Raji (cell line): ENCODE data around the gene LRP1.

Source experiments
- POLR2A ChIP-seq: IDR thresholded peaks from 2 replicates; pipeline ENCODE4 v1.6.1; 2011; ENCODE audit warnings: low read depth, low read length, control low read depth; ENCODE audit not compliant: insufficient read depth

The LRP1 gene

DNA sequence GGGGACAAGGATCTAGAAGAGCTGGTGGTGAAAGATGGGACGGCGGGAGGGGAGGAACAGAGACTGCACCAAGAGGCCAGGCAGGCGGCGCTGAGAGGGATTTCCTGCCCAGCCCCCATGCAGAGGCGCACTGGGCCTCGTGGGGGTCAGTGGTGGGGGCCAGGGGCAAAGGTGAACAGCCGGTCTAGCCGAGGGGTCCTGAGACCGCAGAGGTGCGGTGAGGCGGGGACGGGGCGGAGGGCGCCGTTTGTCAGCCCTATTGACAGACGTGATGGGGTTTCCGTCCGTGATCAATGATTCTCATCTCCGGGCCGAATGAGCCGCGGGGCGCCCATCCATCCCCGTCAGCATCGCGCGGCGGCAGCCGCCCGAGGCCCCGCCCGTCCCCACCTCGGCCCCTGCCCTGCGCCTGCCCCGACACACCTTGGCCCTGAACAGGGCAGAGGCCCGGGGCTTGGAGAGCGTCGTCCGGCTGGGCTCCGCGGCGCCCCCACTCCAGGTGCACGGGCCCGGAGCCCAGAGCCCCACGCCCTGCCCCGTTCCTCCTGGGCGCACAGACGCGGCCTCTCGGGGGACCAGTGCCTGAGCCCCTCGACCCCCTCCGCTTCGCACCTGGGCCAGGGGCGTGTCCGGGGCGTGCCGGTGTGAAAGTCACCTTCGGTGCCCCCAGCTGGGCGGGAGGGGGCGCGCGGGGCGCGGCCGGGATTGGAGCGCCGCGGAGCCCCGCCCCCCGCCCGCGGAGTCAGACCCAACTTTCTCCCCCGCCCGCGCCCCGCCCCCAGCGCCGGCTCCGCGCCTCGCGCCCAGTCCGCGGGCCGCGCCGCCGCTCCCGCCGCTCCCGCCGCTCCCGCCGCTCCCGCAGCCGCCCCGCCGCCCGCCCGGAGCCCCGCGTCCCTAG lies 88.0 kb downstream of the LRP1 start, which contains the start of gene NXPH4:
TSS of gene NXPH4 (plus strand) at position 781 of the 898 bp plus-strand sequence. CDS start 176 bp downstream, outside the sequence.
- TF ChIP-seq POLR2A: no peak

DNA sequence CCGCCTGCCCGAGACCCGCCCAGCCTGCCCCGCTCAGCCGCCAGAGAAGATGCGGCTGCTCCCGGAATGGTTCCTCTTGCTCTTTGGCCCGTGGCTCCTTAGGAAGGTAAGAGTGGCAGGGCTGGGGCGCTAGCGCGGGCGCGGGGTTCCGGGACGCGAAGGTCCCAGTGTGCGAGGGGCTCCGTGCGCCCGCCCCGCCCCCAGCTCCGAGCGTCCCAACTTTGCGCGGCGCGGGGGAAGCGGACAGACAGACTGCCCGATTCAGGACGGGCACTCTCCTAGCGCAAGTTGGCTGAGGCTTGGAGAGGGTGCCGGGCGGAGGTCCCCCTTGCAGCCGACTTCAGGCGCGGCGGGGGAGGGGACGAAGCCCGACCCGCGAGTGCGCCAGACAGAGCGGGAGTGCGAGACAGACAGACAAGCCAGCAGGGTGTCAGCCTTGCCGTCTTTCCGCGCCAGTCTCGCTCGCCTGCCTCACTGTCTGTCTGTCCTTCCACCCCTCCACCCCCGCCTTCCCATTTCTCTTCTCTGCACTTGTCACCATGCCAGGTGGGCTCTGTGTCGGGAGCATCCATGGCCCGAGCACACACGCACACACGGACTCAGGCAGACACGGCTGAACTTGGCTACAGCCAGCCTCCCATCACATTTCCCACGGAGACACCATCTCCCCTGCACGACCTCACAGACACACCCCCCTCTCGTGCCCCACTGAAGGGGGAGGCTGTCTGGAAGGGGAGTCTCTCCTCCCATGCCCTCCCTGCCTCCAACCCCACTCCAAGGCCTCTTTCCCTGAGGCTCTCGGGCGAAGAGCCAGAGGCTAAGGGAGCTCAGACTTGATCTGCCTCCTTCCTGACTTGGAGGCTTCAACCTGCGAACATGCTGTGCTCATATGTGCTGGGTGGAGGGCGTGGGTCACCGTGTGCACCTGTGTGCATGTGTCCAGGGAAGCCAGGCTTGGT lies 88.9 kb downstream of the LRP1 start:
- TF ChIP-seq POLR2A: no peak

DNA sequence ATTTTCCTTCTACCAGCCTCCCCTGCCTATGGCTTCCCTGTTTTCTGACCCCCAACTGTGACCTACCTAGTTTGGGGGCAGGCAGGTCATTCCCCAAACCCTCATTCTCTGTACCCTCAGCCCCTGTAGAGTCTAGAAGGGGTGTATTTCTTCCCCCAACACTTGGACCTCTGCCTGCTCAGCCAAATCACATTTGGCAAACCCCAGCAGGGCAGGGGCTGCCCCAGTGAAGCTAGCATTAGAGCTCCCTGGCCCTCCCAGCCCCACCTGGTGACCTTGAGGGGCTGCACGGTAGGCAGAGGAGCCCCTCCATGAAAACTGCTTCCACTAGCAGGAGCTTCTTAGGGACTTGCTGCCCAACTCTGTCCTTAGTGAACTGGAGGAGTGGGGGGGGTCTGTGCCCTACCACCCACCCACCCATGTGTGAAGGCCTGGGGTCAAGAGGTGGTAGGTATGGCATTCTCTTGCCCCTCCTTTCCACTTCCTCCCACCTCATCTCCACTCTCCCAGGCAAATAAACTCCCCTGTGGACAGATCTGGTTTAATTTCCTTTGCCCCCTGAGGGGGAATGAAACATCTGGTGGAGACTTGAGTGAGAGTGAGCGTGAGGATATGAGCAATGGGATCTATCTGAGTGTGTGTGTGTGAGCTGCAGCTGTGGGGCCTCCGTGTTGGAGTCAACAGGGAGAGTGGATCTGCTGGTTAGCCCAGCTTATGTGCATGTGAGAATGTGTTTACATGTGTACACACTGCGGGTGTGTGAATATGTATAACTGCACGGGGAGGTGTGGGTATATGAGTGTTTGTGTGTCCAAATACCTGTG lies 90.0 kb downstream of the LRP1 start:
- TF ChIP-seq POLR2A: no peak

DNA sequence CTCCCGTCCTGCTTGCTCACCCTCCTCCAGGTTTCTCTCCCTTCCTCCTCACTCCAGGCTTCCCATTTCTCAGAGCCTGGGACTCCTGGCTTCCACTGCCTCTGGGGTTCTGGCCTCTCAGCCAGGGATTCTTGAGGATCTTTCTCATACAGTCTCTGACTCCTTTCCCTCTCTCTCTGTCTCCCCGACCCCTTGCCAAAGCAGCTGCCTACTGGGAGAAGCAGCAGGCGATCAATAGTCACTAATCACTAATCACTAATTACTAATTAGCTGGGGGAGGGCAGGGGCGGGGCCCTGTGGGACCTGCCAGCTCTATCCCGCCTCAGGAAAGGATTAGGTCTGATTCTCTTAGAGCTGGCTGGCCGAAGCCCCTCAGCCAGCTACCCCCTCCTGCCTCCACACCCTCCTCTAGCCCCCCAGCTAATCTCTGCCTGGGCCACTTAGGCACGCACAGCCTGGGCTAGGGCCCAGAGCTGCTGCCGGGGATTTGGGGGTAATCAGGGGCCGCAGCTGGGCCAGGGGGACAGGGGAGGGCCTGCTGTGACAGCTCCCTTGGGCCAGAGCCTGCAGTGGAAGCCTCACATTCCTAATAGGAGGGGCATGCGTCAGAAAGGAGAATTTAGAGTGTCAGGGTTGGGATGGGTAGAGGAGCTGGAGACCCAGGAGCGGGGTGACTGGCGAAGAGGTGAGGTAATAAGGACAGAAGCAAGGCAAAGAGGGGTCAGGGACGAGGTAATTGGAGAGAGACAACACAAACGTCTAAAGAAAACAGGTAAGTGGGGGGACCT lies 91.1 kb downstream of the LRP1 start:
- no peak for TF ChIP-seq POLR2A

DNA sequence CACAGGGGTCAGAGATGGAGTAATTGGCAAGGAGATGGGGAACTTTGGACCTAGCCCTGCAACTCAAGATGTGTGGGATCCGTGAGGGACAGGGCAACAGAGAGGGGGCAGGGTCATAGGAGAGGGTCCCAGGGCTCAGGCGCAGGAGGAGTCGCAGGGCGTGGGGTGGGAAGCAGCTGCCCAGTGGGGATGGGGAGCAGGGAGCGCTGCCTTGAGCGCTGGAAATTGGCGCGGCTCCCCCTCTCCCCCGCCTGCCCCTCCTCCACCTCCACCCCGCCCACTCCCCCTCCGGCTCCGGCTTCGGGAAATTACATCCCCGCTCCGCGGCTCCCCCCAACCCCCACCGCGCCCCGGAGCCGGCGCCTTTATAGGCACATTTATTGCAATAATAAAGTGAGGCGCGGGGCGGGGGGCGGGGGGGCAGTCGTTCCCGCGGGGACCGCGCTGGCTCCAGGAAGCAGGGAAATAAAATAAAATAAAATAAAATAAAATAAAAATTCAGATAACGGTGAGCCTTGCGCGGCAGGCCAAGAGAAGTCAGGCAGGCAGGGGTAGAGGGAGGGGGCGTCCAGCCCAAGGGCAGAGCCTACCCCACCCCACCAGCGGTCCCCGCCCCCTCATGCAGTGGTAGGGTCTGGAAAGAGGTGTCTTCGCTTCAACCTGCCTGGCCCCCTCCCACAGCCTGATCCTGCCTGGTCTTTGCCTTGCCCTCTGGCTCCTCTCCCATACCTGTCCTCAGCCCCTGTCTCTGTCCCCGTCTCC lies 91.9 kb downstream of the LRP1 start:
- no peak for TF ChIP-seq POLR2A

DNA sequence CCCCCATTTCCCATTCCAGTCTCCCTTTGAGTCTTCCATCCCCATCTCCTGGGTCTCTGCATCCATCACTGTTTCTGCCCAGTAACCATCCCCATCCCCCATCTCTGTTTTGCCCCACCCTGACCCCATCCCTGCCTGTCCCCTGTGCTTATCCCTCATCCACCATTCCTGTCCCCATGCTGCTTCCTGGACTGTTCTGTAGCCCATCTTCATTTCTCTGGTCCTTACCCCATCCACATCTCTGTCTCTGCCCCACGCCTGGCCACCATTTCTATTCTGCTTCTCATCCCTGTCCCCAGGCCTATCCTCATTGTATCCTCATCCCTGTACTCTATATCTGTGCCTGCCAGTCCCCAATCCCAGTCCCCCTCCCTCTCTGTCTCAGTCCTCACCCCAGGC lies 92.5 kb downstream of the LRP1 start:
- no peak for TF ChIP-seq POLR2A

DNA sequence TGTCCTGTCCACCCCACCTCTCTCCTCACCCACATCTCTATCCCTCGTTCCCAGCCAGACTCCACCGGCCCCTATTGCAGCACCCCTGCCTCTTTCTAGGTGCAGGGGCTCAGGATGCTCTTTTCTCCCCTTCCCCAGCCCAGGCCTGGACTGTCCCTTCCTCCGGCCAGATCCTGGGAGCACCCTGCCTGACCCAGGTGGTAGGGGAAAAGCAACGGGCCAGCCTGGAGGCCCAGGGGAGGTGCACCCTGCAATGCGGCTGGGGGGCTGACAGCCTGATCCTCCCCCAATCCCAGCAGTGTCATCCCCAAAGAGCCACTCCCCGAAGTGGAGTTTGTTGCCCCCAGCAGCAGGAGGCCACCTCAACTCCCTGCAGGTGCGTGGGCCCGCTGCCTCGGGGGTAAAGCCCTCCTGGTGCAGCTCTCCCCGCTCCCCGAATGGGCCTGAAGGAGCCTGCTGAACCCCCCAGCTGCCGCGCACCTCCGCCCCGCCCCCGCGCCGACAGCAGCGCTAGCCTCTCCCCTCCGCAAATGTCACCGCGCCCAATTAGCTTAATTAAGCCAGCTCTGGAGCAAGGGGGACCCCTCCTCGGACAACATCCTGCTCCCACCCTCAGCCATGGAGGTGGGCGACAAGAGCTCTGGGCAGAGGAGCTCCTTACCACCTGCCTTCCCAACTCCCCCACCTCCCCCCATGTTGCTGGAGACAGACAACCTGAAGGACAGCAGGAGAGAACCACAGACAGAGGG lies 93.1 kb downstream of the LRP1 start:
- TF ChIP-seq POLR2A: no peak

DNA sequence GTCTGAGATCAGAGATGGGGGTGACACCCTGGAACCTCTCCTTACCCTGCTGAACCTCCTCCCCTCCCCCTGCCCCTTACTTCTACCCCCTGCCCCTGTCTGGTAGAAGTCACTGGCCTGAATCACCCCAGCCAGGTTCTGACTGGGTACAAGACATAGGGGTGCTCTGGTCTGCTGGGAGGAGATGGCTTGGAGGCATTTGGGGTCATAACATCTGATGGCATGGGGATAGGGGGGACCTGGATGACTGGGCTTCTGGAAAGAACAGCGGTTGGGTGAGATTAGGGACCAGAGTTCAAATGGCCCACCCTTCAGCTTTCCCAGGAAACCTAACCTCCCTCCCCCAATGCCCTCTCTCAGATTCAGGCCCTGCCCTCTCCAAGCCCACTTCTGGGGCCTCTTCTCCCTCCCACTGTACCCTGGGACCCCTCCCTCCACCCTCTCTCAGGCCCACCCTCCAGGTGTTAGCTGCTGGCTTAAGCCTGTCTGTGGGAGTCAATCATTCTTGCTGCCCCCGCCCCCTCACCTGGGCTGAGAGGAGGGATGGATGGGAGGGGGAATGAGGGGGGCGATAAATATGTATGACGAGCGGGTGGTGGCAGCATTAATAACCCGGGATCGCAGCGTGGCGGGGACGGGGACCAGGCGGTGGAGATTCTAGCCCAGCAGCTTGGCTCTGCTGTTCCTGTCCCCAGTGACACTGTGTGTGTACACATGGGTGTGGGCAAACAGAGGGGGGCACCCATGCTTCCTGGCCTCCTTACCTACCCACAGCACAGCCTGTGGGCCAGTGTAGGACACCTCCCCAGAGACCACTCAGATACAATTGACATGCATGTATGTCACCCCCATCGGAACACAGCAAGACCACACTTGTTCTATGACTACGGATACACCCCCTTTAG lies 94.3 kb downstream of the LRP1 start:
- no peak for TF ChIP-seq POLR2A

DNA sequence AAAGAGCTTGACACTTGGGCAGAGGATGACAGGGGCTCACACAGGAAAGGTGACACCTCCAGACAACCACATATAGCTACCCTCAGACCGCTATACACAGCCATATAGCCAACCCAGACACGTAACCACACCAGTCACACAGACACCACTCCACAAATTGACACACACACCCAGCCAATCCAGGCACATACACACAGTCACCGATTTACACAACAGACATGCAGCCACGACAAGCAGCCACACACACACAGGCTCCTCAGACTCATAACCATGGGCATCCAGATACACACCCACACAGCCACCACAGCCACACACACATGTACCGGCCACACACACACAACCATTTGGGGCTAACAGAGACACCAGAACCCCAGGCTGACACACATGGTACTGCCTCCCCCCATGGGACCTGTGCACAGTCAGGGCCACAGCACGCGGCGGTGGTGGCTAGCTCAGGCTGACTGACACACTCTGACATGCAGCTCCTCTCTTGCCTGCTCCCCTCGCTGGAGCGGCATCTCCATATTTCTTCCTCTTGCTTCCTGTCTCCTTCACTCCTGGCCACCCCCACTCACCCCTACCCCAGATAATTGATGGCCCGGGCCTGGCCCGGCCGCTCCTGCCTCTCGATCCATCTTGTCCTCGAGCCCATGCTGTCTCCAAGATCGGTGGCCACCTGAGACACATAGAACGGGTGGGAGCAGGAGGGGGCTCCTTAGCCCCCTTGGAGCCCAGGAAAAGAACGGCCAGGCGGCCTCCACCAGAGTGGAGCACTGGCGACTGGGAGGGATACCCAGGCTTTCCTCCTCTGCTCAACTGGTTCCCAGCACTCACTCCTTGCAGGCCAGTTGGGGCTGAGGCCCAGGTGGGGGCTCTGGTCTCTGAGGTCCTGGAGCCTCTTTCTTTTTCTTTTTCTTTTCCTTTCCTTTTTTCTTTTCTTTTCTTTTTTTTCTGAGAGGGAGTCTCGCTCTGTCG lies 95.2 kb downstream of the LRP1 start:
- no peak for TF ChIP-seq POLR2A

DNA sequence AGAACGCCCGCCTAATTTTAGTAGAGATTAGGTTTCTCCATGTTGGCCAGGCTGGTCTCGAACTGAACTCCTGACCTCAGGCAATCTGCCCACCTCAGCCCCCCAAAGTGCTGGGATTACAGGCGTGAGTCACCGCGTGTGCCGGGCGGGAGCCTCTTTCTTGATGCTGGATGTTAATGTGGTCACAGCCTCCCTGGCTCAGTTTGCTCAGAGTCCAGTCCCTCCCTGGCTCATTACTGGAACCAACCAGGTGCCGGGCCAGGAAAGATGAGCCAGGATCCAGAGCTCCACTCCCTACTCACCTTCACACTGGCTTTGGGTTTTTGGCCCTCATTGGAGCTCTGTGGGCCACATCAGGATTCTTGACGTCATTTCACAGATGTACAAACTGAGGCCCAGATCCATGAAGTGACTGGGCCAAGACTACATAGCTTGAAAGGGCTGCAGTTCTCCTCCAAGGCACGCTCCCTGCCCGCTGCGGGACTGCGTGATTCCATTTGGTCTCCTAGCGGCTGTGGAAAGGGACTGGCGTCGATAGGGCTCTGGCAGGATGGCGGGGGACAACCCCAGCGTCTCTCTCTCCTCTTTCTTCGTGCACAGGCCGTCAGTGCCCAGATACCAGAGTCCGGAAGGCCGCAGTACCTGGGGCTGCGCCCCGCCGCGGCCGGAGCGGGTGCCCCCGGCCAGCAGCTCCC lies 96.1 kb downstream of the LRP1 start:
- no peak for TF ChIP-seq POLR2A
